Vagina (tissue), 2 donors: ENCODE data around the gene UBASH3B.

Experiments
- POLR2A ChIP-seq, 2 donors: fragments of 450-650 bp; IDR thresholded peaks; one replicate each; pipeline ENCODE4 v1.6.1; 2017; ENCODE audit warnings: antibody characterized with exemption in 2 of 2, mild to moderate bottlenecking in 2 of 2, moderate library complexity in 2 of 2
- TF ChIP-seq, protein P1 (sequence below), 3 experiments: fragments of 450-650 bp in 2 of 3; fragments of 200-600 bp in 1 of 3; sonication (generic) in 1 of 3; IDR thresholded peaks; one replicate each; pipeline ENCODE4 v1.5.1; 2017 to 2019; ENCODE audit warnings: antibody characterized with exemption in 3 of 3, mild to moderate bottlenecking in 2 of 3, moderate library complexity in 2 of 3

DNA sequence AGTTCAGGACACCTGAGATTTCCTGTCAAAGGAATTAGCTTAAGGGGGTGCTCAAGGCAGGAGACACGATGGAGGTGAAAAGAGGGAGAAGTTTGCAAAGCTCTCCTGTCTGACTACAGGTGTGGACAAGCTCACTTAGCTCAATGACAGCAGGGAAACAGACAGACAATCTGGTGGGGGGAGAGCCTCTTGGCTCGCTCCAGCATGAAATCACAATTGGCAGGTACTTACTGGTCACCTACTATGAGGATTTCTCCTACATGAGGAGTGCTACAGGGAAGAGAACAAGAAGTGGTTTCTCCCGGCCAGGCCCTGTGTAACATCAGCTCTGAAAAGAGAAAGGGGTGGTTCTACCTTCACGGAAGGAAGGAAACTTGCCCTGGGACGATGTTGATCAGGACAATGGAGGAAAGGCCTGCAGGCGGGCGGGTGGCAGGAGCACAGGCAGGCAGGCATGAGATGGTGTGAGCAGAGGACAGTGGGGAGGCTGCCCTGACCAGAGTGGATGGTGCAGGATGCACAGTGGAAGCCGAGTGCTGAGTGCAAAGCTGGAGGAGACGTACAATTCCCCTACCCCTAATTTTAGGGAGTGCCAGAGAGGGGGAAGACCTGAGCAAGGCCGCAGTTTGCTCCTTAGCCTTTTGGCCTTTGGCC, 124.9 kb downstream of the UBASH3B start:
- TF ChIP-seq, protein P1, sequence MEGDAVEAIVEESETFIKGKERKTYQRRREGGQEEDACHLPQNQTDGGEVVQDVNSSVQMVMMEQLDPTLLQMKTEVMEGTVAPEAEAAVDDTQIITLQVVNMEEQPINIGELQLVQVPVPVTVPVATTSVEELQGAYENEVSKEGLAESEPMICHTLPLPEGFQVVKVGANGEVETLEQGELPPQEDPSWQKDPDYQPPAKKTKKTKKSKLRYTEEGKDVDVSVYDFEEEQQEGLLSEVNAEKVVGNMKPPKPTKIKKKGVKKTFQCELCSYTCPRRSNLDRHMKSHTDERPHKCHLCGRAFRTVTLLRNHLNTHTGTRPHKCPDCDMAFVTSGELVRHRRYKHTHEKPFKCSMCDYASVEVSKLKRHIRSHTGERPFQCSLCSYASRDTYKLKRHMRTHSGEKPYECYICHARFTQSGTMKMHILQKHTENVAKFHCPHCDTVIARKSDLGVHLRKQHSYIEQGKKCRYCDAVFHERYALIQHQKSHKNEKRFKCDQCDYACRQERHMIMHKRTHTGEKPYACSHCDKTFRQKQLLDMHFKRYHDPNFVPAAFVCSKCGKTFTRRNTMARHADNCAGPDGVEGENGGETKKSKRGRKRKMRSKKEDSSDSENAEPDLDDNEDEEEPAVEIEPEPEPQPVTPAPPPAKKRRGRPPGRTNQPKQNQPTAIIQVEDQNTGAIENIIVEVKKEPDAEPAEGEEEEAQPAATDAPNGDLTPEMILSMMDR (IDR thresholded peaks at IDR 0.05), result no peak
- no peak for TF ChIP-seq POLR2A (IDR thresholded peaks at IDR 0.05)
